ENCODE data around the gene PPP4R3B.

The PPP4R3B gene

GRCh38 chr2:55609938-55610578 lies 7.4 kb downstream of the PPP4R3B start:
- H3K9me3 ChIP-seq (ENCODE audit: insufficient read depth, low read length, severe bottlenecking), result no peaks in the 10 kb centered on the region
- no peaks in the 10 kb centered on the region for H3K27me3 ChIP-seq (ENCODE audit: insufficient read depth, low read length, poor library complexity)
- DNase-seq, result no peak
- H3K9ac ChIP-seq (ENCODE audit: low read depth, low read length), result no peak overlapping the region
- no peak for ATAC-seq (ENCODE audit: insufficient read depth, low read depth)
- peaks cover 7% of the 10 kb centered on the region for H3K4me1 ChIP-seq (ENCODE audit: insufficient read depth, low read length)
- no peak overlapping the region for H2AFZ ChIP-seq (ENCODE audit: low read depth, low read length)
- no peak overlapping the region for H3K27ac ChIP-seq (ENCODE audit: low read length)
- TF ChIP-seq, protein P1, sequence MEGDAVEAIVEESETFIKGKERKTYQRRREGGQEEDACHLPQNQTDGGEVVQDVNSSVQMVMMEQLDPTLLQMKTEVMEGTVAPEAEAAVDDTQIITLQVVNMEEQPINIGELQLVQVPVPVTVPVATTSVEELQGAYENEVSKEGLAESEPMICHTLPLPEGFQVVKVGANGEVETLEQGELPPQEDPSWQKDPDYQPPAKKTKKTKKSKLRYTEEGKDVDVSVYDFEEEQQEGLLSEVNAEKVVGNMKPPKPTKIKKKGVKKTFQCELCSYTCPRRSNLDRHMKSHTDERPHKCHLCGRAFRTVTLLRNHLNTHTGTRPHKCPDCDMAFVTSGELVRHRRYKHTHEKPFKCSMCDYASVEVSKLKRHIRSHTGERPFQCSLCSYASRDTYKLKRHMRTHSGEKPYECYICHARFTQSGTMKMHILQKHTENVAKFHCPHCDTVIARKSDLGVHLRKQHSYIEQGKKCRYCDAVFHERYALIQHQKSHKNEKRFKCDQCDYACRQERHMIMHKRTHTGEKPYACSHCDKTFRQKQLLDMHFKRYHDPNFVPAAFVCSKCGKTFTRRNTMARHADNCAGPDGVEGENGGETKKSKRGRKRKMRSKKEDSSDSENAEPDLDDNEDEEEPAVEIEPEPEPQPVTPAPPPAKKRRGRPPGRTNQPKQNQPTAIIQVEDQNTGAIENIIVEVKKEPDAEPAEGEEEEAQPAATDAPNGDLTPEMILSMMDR (IDR thresholded peaks at IDR 0.05; ENCODE audit: borderline replicate concordance, extremely low read depth, low read length, poor library complexity, severe bottlenecking), result no peak
- H3K4me3 ChIP-seq (ENCODE audit: low read depth in 1 of 2, low read length in 2 of 2), result no peak overlapping the region
- H3K79me2 ChIP-seq (ENCODE audit: insufficient read depth, low read length), result peaks cover 94% of the 10 kb centered on the region
- H3K4me2 ChIP-seq (ENCODE audit: insufficient read depth, low read length), result no peak overlapping the region
- peaks cover 7% of the 10 kb centered on the region; the same call in 1 of the 2 replicates for H4K20me1 ChIP-seq (ENCODE audit: insufficient read depth, low read length)
- peaks cover 60% of the 10 kb centered on the region for H3K36me3 ChIP-seq (ENCODE audit: insufficient read depth, low read length)

- no peaks in the 10 kb centered on the region for H3K27me3 ChIP-seq (ENCODE audit: insufficient read depth, low read length, poor library complexity)
- no peak overlapping the region for H3K27ac ChIP-seq (ENCODE audit: low read length)
- H2AFZ ChIP-seq (ENCODE audit: low read depth, low read length), result no peak overlapping the region
- H3K4me3 ChIP-seq (ENCODE audit: low read depth in 1 of 2, low read length in 2 of 2), result no peak overlapping the region
- no peak for TF ChIP-seq EZH2 (IDR thresholded peaks at IDR 0.05; ENCODE audit: borderline replicate concordance, low read depth, low read length, severe bottlenecking)
- TF ChIP-seq, protein P1 (IDR thresholded peaks at IDR 0.05; ENCODE audit: borderline replicate concordance, extremely low read depth, low read length, poor library complexity, severe bottlenecking), result no peak
- H3K4me2 ChIP-seq (ENCODE audit: insufficient read depth, low read length), result no peak overlapping the region
- ATAC-seq (ENCODE audit: insufficient read depth, low read depth) (no peak), DNase-seq (no peak)
- H3K4me1 ChIP-seq (ENCODE audit: insufficient read depth, low read length), result peaks cover 2% of the 10 kb centered on the region
- no peaks in the 10 kb centered on the region for H3K9me3 ChIP-seq (ENCODE audit: insufficient read depth, low read length, severe bottlenecking)
- H3K36me3 ChIP-seq (ENCODE audit: insufficient read depth, low read length), result peaks cover 54% of the 10 kb centered on the region
- peaks cover 94% of the 10 kb centered on the region for H3K79me2 ChIP-seq (ENCODE audit: insufficient read depth, low read length)
- no peak overlapping the region for H3K9ac ChIP-seq (ENCODE audit: low read depth, low read length)
- peaks cover 7% of the 10 kb centered on the region; the same call in 1 of the 2 replicates for H4K20me1 ChIP-seq (ENCODE audit: insufficient read depth, low read length)
These were observed 8.1 kb downstream of the PPP4R3B start for GRCh38 chr2:55609193-55609794.

GRCh38 chr2:55607717-55608116 lies 9.7 kb downstream of the PPP4R3B start:
- H3K79me2 ChIP-seq (ENCODE audit: insufficient read depth, low read length), result peaks cover 92% of the 10 kb centered on the region
- H2AFZ ChIP-seq (ENCODE audit: low read depth, low read length), result no peak overlapping the region
- H3K27me3 ChIP-seq (ENCODE audit: insufficient read depth, low read length, poor library complexity), result no peaks in the 10 kb centered on the region
- DNase-seq (no peak), ATAC-seq (ENCODE audit: insufficient read depth, low read depth) (no peak)
- no peak overlapping the region for H3K9ac ChIP-seq (ENCODE audit: low read depth, low read length)
- no peak overlapping the region for H3K27ac ChIP-seq (ENCODE audit: low read length)
- peaks cover 48% of the 10 kb centered on the region for H3K36me3 ChIP-seq (ENCODE audit: insufficient read depth, low read length)
- no peaks in the 10 kb centered on the region for H3K4me1 ChIP-seq (ENCODE audit: insufficient read depth, low read length)
- TF ChIP-seq, protein P1 (IDR thresholded peaks at IDR 0.05; ENCODE audit: borderline replicate concordance, extremely low read depth, low read length, poor library complexity, severe bottlenecking), result no peak
- TF ChIP-seq EZH2 (IDR thresholded peaks at IDR 0.05; ENCODE audit: borderline replicate concordance, low read depth, low read length, severe bottlenecking), result no peak
- H3K4me3 ChIP-seq (ENCODE audit: low read depth in 1 of 2, low read length in 2 of 2), result no peak overlapping the region
- H3K9me3 ChIP-seq (ENCODE audit: insufficient read depth, low read length, severe bottlenecking), result no peaks in the 10 kb centered on the region
- H4K20me1 ChIP-seq (ENCODE audit: insufficient read depth, low read length), result peaks cover 7% of the 10 kb centered on the region; the same call in 1 of the 2 replicates
- no peak overlapping the region for H3K4me2 ChIP-seq (ENCODE audit: insufficient read depth, low read length)
